Measurements from ENCODE around the gene IL16. TPM values are rescaled to one million over a fixed set of nuclear protein-coding genes. Genes with fewer than 3 reads are reported as not detected.

Gene IL16
- total RNA-seq, 1 donor from 2014 or later: 0.12 TPM

GRCh38 chr15:81360491-81360890 lies 163.8 kb downstream of the IL16 start:
- no peak for TF ChIP-seq CTCF (conservative IDR thresholded peaks at IDR 0.05; ENCODE audit: low read depth, low read length)

GRCh38 chr15:81361891-81362290 lies 165.2 kb downstream of the IL16 start:
- TF ChIP-seq CTCF (conservative IDR thresholded peaks at IDR 0.05; ENCODE audit: low read depth, low read length): no peak
- no peak for DNase-seq (ENCODE audit: low read depth)
- no peak overlapping the region for H3K4me3 ChIP-seq (ENCODE audit: low read depth, low read length)

More at GRCh38 chr15:81360491-81360890, 163.8 kb downstream of the IL16 start:
- DNase-seq (ENCODE audit: low read depth): no peak
- no peak overlapping the region for H3K4me3 ChIP-seq (ENCODE audit: low read depth, low read length)

- TF ChIP-seq CTCF (conservative IDR thresholded peaks at IDR 0.05; ENCODE audit: low read depth, low read length): no peak
- no peak for DNase-seq (ENCODE audit: low read depth)
These were observed 166.1 kb downstream of the IL16 start for GRCh38 chr15:81362790-81363189.

GRCh38 chr15:81363276-81363675 lies 166.6 kb downstream of the IL16 start:
- H3K4me3 ChIP-seq (ENCODE audit: low read depth, low read length): no peak overlapping the region
- no peak for DNase-seq (ENCODE audit: low read depth)

More at GRCh38 chr15:81362790-81363189, 166.1 kb downstream of the IL16 start:
- no peak overlapping the region for H3K4me3 ChIP-seq (ENCODE audit: low read depth, low read length)

More at GRCh38 chr15:81363276-81363675, 166.6 kb downstream of the IL16 start:
- TF ChIP-seq CTCF (conservative IDR thresholded peaks at IDR 0.05; ENCODE audit: low read depth, low read length): no peak

Other genes starting within 250 kb of the IL16 start
- 22.7 and 27.0 TPM in 2 replicates for gene MESD, start 207.1 kb upstream of the IL16 start, total RNA-seq
- gene TLNRD1, start 196.0 kb upstream of the IL16 start, total RNA-seq: 44.3 and 45.4 TPM in 2 replicates
- gene CFAP161, start 62.6 kb upstream of the IL16 start, total RNA-seq: 0.07 TPM in 1 of 2 replicates, not detected in the other
- gene STARD5, start 127.3 kb downstream of the IL16 start, total RNA-seq: 0.63 and 1.1 TPM in 2 replicates
- not detected in 2 replicates for gene TMC3, start 177.3 kb downstream of the IL16 start, total RNA-seq

All from epithelial cell of proximal tubule (primary cell).